ENCODE data around the gene AACS. TPM values are rescaled to one million over a fixed set of nuclear protein-coding genes. Genes with fewer than 3 reads are reported as not detected.
A peak's percentile ranks its signal among the peaks of the same experiment; 100 is the strongest.

The AACS gene
- total and polyA plus RNA-seq, 10 of the 15 experiments (the other 5 are each of a cell fraction or from before 2014, with no cell fraction given) = 10.1 to 34.0 (median 21.1) TPM

GRCh38 chr12:125064492-125064891 is 743 bp upstream of the AACS start:
- in situ Hi-C loops (cut with MboI) (no loop called here), intact Hi-C loops (cut with micrococcal nuclease; ENCODE audit: unreplicated experiment) (no loop called here)
- Histone ChIP-seq H3K4me1 (ENCODE audit: control insufficient read depth, insufficient read depth, low read length) (no peaks in the 10 kb centered on the region; the same call in 1 of the 2 replicates), H2AFZ (ENCODE audit: control insufficient read depth, low read depth, low read length) (peak overlapping the region; percentile 79), H3K9me3 (replicated peaks; ENCODE audit: control insufficient read depth, insufficient read depth, low read length) (no peaks in the 10 kb centered on the region), H3K27ac (ENCODE audit: control insufficient read depth, insufficient read depth) (no peak overlapping the region), H3K9ac (ENCODE audit: control insufficient read depth, insufficient read depth, low read length) (no peak overlapping the region; the same call in 1 of the 2 replicates), H3K4me2 (ENCODE audit: control insufficient read depth, insufficient read depth) (peak overlapping the region; percentile 82), H3K27me3 (replicated peaks in 1 of 2; ENCODE audit: control insufficient read depth in 2 of 2, insufficient read depth in 2 of 2, low read length in 1 of 2) (peaks cover 0 to 2% of the 10 kb centered on the region in 2 experiments; a peak in 1 of 4 replicates), H3K4me3 (no peak overlapping the region; the same call in 1 of the 2 replicates), H4K20me1 (ENCODE audit: control insufficient read depth, insufficient read depth) (no peaks in the 10 kb centered on the region), H3K79me2 (ENCODE audit: control insufficient read depth, insufficient read depth, low read length) (peaks cover 16% of the 10 kb centered on the region), H3K36me3 (ENCODE audit: control insufficient read depth in 2 of 2, insufficient read depth in 2 of 2, low read length in 1 of 2) (peaks cover 0 to 3% of the 10 kb centered on the region in 2 experiments; a peak in 1 of 4 replicates)
- ChIA-PET SMC1A (ENCODE audit: uncharacterized antibody, unreplicated experiment) (interaction anchor here (0.6 kb wide), 1 partner anchor 139 kb away, joined by 3 read pairs; no protein-coding TSS in a partner anchor), RAD21 (ENCODE audit: unreplicated experiment) (interaction anchor here (0.8 kb wide), 1 partner anchor 125 kb away, joined by 4 read pairs; no protein-coding TSS in a partner anchor), CTCF (interaction anchor here (0.7 to 0.8 kb wide), 2 partner anchors 16 to 124 kb away, joined by 3 to 4 read pairs; no protein-coding TSS in a partner anchor), POLR2A (interaction anchor here (0.8 kb wide), 1 partner anchor 13 kb away, joined by 3 read pairs; no protein-coding TSS in a partner anchor)
- no peak for DNase-seq (ENCODE audit: low read depth, low spot score)
- FAIRE-seq = no peak
- no peak for ATAC-seq
- no TSS peak for BruUV-seq (replicated peaks)
- 28% methylated on average over 3 of the region's 5 CpGs for WGBS (ENCODE audit: insufficient coverage, insufficient replicate concordance, low lambda C conversion rate, missing lambda C conversion rate)
- TF ChIP-seq ZNF217 (IDR thresholded peaks at IDR 0.05) (no peak), POU2F2 (IDR thresholded peaks at IDR 0.05; ENCODE audit: borderline replicate concordance, low read depth, low read length) (no peak), SP1 (IDR thresholded peaks at IDR 0.05; ENCODE audit: low read depth, low read length) (no peak), TCF12 (IDR thresholded peaks at IDR 0.05; ENCODE audit: low read depth, low read length) (no peak), RAD51 (IDR thresholded peaks at IDR 0.05) (no peak), HDGF (IDR thresholded peaks at IDR 0.05) (no peak), EP300 (IDR thresholded peaks at IDR 0.05; ENCODE audit: borderline replicate concordance in 1 of 2, control insufficient read depth in 1 of 2, low read depth in 2 of 2, low read length in 2 of 2) (no peak), STAT3 (IDR thresholded peaks at IDR 0.05; ENCODE audit: low read depth, low read length) (no peak), SUPT20H (IDR thresholded peaks at IDR 0.05; ENCODE audit: borderline replicate concordance, control insufficient read depth, low read depth, low read length) (no peak), ELK1 (IDR thresholded peaks at IDR 0.05; ENCODE audit: low read depth, low read length) (no peak), RELA (IDR thresholded peaks at IDR 0.05; ENCODE audit: borderline replicate concordance, partially characterized antibody) (no peak)
- TF ChIP-seq, protein P1, sequence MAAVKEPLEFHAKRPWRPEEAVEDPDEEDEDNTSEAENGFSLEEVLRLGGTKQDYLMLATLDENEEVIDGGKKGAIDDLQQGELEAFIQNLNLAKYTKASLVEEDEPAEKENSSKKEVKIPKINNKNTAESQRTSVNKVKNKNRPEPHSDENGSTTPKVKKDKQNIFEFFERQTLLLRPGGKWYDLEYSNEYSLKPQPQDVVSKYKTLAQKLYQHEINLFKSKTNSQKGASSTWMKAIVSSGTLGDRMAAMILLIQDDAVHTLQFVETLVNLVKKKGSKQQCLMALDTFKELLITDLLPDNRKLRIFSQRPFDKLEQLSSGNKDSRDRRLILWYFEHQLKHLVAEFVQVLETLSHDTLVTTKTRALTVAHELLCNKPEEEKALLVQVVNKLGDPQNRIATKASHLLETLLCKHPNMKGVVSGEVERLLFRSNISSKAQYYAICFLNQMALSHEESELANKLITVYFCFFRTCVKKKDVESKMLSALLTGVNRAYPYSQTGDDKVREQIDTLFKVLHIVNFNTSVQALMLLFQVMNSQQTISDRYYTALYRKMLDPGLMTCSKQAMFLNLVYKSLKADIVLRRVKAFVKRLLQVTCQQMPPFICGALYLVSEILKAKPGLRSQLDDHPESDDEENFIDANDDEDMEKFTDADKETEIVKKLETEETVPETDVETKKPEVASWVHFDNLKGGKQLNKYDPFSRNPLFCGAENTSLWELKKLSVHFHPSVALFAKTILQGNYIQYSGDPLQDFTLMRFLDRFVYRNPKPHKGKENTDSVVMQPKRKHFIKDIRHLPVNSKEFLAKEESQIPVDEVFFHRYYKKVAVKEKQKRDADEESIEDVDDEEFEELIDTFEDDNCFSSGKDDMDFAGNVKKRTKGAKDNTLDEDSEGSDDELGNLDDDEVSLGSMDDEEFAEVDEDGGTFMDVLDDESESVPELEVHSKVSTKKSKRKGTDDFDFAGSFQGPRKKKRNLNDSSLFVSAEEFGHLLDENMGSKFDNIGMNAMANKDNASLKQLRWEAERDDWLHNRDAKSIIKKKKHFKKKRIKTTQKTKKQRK (IDR thresholded peaks at IDR 0.05; ENCODE audit: low read depth, low read length) = no peak
- TF ChIP-seq, protein P2, sequence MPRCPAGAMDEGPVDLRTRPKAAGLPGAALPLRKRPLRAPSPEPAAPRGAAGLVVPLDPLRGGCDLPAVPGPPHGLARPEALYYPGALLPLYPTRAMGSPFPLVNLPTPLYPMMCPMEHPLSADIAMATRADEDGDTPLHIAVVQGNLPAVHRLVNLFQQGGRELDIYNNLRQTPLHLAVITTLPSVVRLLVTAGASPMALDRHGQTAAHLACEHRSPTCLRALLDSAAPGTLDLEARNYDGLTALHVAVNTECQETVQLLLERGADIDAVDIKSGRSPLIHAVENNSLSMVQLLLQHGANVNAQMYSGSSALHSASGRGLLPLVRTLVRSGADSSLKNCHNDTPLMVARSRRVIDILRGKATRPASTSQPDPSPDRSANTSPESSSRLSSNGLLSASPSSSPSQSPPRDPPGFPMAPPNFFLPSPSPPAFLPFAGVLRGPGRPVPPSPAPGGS (IDR thresholded peaks at IDR 0.05; ENCODE audit: borderline replicate concordance, insufficient read depth, low read depth, low read length, poor library complexity, severe bottlenecking) = no peak
- TF ChIP-seq, protein P3, sequence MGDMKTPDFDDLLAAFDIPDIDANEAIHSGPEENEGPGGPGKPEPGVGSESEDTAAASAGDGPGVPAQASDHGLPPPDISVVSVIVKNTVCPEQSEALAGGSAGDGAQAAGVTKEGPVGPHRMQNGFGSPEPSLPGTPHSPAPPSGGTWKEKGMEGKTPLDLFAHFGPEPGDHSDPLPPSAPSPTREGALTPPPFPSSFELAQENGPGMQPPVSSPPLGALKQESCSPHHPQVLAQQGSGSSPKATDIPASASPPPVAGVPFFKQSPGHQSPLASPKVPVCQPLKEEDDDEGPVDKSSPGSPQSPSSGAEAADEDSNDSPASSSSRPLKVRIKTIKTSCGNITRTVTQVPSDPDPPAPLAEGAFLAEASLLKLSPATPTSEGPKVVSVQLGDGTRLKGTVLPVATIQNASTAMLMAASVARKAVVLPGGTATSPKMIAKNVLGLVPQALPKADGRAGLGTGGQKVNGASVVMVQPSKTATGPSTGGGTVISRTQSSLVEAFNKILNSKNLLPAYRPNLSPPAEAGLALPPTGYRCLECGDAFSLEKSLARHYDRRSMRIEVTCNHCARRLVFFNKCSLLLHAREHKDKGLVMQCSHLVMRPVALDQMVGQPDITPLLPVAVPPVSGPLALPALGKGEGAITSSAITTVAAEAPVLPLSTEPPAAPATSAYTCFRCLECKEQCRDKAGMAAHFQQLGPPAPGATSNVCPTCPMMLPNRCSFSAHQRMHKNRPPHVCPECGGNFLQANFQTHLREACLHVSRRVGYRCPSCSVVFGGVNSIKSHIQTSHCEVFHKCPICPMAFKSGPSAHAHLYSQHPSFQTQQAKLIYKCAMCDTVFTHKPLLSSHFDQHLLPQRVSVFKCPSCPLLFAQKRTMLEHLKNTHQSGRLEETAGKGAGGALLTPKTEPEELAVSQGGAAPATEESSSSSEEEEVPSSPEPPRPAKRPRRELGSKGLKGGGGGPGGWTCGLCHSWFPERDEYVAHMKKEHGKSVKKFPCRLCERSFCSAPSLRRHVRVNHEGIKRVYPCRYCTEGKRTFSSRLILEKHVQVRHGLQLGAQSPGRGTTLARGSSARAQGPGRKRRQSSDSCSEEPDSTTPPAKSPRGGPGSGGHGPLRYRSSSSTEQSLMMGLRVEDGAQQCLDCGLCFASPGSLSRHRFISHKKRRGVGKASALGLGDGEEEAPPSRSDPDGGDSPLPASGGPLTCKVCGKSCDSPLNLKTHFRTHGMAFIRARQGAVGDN (IDR thresholded peaks at IDR 0.05) = no peak
